Measurements from ENCODE around the gene CEND1. TPM values are rescaled to one million over a fixed set of nuclear protein-coding genes. Genes with fewer than 3 reads are reported as not detected.
A peak's percentile ranks its signal among the peaks of the same experiment; 100 is the strongest.

Gene CEND1
- total and polyA plus RNA-seq, 2 donors (not counting 1 experiment from before 2014, with no cell fraction given) = 0.25 to 1.3 TPM

DNA sequence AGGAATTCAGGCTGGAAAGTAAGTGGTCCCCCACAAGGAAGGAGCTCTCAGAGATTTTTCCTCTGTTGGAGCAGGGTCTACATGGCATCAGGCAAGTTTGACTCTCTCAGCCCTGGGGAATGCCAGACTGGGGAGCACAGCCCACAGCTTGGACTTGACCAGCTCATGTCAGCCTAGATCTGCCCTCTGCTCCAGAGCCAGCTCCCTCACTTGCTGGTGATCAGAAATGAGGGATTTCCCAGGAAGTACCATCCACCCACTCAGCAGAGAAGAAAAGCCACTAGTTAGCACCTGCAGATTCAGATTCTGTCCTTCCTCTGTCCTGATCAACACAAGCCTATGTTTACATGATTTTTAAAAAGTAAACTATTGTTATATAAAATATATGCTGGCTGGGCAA is 29.7 kb downstream of the CEND1 start:
- peaks cover 7% of the 10 kb centered on the region for H3K79me2 ChIP-seq (ENCODE audit: control insufficient read depth, insufficient read depth, low read length)

DNA sequence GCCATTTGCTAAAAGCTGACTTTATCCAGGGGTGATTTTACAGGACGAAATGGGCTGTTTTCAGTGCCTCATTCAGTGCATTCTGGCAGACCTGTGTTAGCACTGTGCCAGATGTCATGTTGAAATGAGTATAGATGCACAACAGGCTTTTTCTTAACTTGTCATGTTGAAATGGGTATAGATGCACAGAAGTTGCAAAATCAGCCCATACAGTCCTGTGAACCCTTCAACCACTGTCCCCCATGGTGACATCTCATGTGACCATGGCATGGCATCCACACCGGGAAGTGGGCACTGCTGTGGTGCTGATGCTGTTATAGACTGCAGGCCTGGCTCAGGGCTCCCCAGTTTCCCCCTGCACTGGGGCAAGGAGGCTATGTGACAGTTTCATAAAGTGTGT is 40.2 kb downstream of the CEND1 start:
- H3K27ac ChIP-seq (ENCODE audit: insufficient read depth, low read length) = no peak overlapping the region
- H3K4me3 ChIP-seq (replicated peaks in 1 of 4; ENCODE audit: control extremely low read depth in 1 of 4, insufficient read depth in 1 of 4, low read depth in 3 of 4, low read length in 4 of 4) = peak overlapping the region in 1 of 4 experiments; percentile 11
- H3K4me1 ChIP-seq (ENCODE audit: control insufficient read depth, extremely low read depth, insufficient read depth, low read length) = no peaks in the 10 kb centered on the region
- no peaks in the 10 kb centered on the region for H4K20me1 ChIP-seq (ENCODE audit: control insufficient read depth, extremely low read depth, insufficient read depth, low read length)
- H3K36me3 ChIP-seq (ENCODE audit: control insufficient read depth, insufficient read depth, low read length) = peaks cover 4% of the 10 kb centered on the region
- H2AFZ ChIP-seq (ENCODE audit: low read length) = no peak overlapping the region
- H3K9ac ChIP-seq (ENCODE audit: insufficient read depth, low read length) = no peak overlapping the region
- TF ChIP-seq CTCF (conservative IDR thresholded peaks at IDR 0.05 in 1 of 2, IDR thresholded peaks at IDR 0.05 in 1 of 2; ENCODE audit: low read depth in 1 of 2, low read length in 2 of 2) (no peak), EZH2 (IDR thresholded peaks at IDR 0.05; ENCODE audit: low read length, missing control alignments) (no peak)
- no peak for DNase-seq (ENCODE audit: low read depth in 2 of 2)
- H3K27me3 ChIP-seq (ENCODE audit: control insufficient read depth, insufficient read depth, low read length) = no peaks in the 10 kb centered on the region
- H3K9me3 ChIP-seq (ENCODE audit: control insufficient read depth, insufficient read depth, low read depth, low read length) = no peaks in the 10 kb centered on the region
- H3K79me2 ChIP-seq (ENCODE audit: control insufficient read depth, insufficient read depth, low read length) = peaks cover 48% of the 10 kb centered on the region
- H3K4me2 ChIP-seq (ENCODE audit: extremely low read depth, insufficient read depth, low read length) = no peak overlapping the region

More for the DNA sequence above, 29.7 kb downstream of the CEND1 start:
- peaks cover 6% of the 10 kb centered on the region for H3K4me1 ChIP-seq (ENCODE audit: control insufficient read depth, extremely low read depth, insufficient read depth, low read length)
- peaks cover 2% of the 10 kb centered on the region for H4K20me1 ChIP-seq (ENCODE audit: control insufficient read depth, extremely low read depth, insufficient read depth, low read length)
- no peak overlapping the region for H3K4me2 ChIP-seq (ENCODE audit: extremely low read depth, insufficient read depth, low read length)
- TF ChIP-seq EZH2 (IDR thresholded peaks at IDR 0.05; ENCODE audit: low read length, missing control alignments) (no peak), CTCF (conservative IDR thresholded peaks at IDR 0.05 in 1 of 2, IDR thresholded peaks at IDR 0.05 in 1 of 2; ENCODE audit: low read depth in 1 of 2, low read length in 2 of 2) (no peak)
- H3K4me3 ChIP-seq (replicated peaks in 1 of 4; ENCODE audit: control extremely low read depth in 1 of 4, insufficient read depth in 1 of 4, low read depth in 3 of 4, low read length in 4 of 4) = no peak overlapping the region
- H2AFZ ChIP-seq (ENCODE audit: low read length) = no peak overlapping the region
- no peak overlapping the region for H3K9ac ChIP-seq (ENCODE audit: insufficient read depth, low read length)
- H3K27ac ChIP-seq (ENCODE audit: insufficient read depth, low read length) = no peak overlapping the region
- DNase-seq (ENCODE audit: low read depth in 2 of 2) = no peak
- H3K27me3 ChIP-seq (ENCODE audit: control insufficient read depth, insufficient read depth, low read length) = no peaks in the 10 kb centered on the region
- H3K36me3 ChIP-seq (ENCODE audit: control insufficient read depth, insufficient read depth, low read length) = peaks cover 28% of the 10 kb centered on the region
- no peaks in the 10 kb centered on the region for H3K9me3 ChIP-seq (ENCODE audit: control insufficient read depth, insufficient read depth, low read depth, low read length)

DNA sequence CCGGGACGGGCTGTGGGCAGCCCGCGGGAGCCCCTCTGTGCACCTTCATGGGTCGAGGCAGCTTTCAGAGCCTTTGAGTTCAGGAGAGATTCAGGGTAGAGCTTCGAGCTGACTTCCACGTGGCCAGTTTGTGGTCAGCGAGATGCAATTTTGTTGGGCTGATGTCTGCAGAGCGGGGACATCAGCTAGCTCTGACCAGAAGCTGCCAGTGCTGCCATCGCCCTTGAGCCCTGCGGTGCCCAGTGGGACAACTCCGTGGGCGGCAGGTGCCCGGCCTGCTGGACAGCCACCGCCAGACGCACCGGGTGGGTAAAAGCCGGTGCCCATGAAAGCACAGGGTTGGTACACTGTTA is 41.9 kb downstream of the CEND1 start:
- Histone ChIP-seq H3K79me2 (ENCODE audit: control insufficient read depth, insufficient read depth, low read length) (peaks cover 46% of the 10 kb centered on the region), H4K20me1 (ENCODE audit: control insufficient read depth, extremely low read depth, insufficient read depth, low read length) (no peaks in the 10 kb centered on the region), H3K27me3 (ENCODE audit: control insufficient read depth, insufficient read depth, low read length) (no peaks in the 10 kb centered on the region), H3K36me3 (ENCODE audit: control insufficient read depth, insufficient read depth, low read length) (peaks cover 4% of the 10 kb centered on the region), H3K4me3 (replicated peaks in 1 of 4; ENCODE audit: control extremely low read depth in 1 of 4, insufficient read depth in 1 of 4, low read depth in 3 of 4, low read length in 4 of 4) (peak overlapping the region; percentile 58 to 86 (median 63)), H3K4me1 (ENCODE audit: control insufficient read depth, extremely low read depth, insufficient read depth, low read length) (no peaks in the 10 kb centered on the region), H3K9me3 (ENCODE audit: control insufficient read depth, insufficient read depth, low read depth, low read length) (no peaks in the 10 kb centered on the region), H3K9ac (ENCODE audit: insufficient read depth, low read length) (peak overlapping the region; percentile 83), H3K27ac (ENCODE audit: insufficient read depth, low read length) (peak overlapping the region; percentile 65), H3K4me2 (ENCODE audit: extremely low read depth, insufficient read depth, low read length) (peak overlapping the region; percentile 71), H2AFZ (ENCODE audit: low read length) (no peak overlapping the region)
- no peak for TF ChIP-seq CTCF (conservative IDR thresholded peaks at IDR 0.05 in 1 of 2, IDR thresholded peaks at IDR 0.05 in 1 of 2; ENCODE audit: low read depth in 1 of 2, low read length in 2 of 2)
- peak in 1 of 2 donors; percentile 34 for DNase-seq (ENCODE audit: low read depth in 2 of 2)
